Measurements from ENCODE around the gene MAVS. TPM values are rescaled to one million over a fixed set of nuclear protein-coding genes. Genes with fewer than 3 reads are reported as not detected.

MAVS gene
- total and polyA plus RNA-seq, 9 of the 15 experiments (the other 6 are each of a cell fraction or from before 2014, with no cell fraction given), result 1.6 to 22.0 (median 11.3) TPM

- TF ChIP-seq ZNF449 (CRISPR knock-in tag; IDR thresholded peaks at IDR 0.05), result no peak
- 0 out of 2 replicates have a peak, but pooled peaks have one; percentile 64 for TF ChIP-seq ZBTB33 (CRISPR knock-in tag; IDR thresholded peaks at IDR 0.05)
- TF ChIP-seq ID3 (CRISPR knock-in tag; IDR thresholded peaks at IDR 0.05), result no peak
- no peak for TF ChIP-seq ID3 (tag; IDR thresholded peaks at IDR 0.05)
- no peak for TF ChIP-seq NR2F6 (CRISPR knock-in tag; IDR thresholded peaks at IDR 0.05)
- no peak for TF ChIP-seq POLR3G (IDR thresholded peaks at IDR 0.05; ENCODE audit: extremely low read depth, insufficient read length, insufficient replicate concordance)
- TF ChIP-seq NFE2 (IDR thresholded peaks at IDR 0.05; ENCODE audit: low read depth), result peak; percentile 97
- no peak for TF ChIP-seq HMGN3 (IDR thresholded peaks at IDR 0.05; ENCODE audit: borderline replicate concordance, extremely low read depth, insufficient read length, low read depth, low read length)
- TF ChIP-seq SAFB (IDR thresholded peaks at IDR 0.05; ENCODE audit: borderline replicate concordance, low read depth, low read length), result no peak
- no peak for TF ChIP-seq ZBTB34 (CRISPR knock-in tag; IDR thresholded peaks at IDR 0.05)
- TF ChIP-seq ATF6 (CRISPR knock-in tag; IDR thresholded peaks at IDR 0.05), result no peak
- TF ChIP-seq HDGF (IDR thresholded peaks at IDR 0.05), result no peak
- no peak for TF ChIP-seq FIP1L1 (IDR thresholded peaks at IDR 0.05; ENCODE audit: low read depth, low read length, poor library complexity, severe bottlenecking)
- no peak for TF ChIP-seq TAF15 (IDR thresholded peaks at IDR 0.05; ENCODE audit: low read depth, low read length)
- no peak for TF ChIP-seq ZBTB43 (CRISPR knock-in tag; IDR thresholded peaks at IDR 0.05)
- no peak for TF ChIP-seq JUNB (CRISPR knock-in tag; conservative IDR thresholded peaks at IDR 0.05)
- TF ChIP-seq EWSR1 (IDR thresholded peaks at IDR 0.05; ENCODE audit: borderline replicate concordance, low read depth, partially characterized antibody), result no peak
- TF ChIP-seq WHSC1 (IDR thresholded peaks at IDR 0.05; ENCODE audit: low read length), result no peak
- no peak for TF ChIP-seq SIN3B (IDR thresholded peaks at IDR 0.05; ENCODE audit: low read depth)
These were observed 3.1 kb upstream of the MAVS start (continued) for GRCh38 chr20:3843490-3843889.
